Esophagus squamous epithelium (tissue), 5 donors: ENCODE measurements around the gene GPR146. TPM values are rescaled to one million over a fixed set of nuclear protein-coding genes. Genes with fewer than 3 reads are reported as not detected.

Experiments
- DNase-seq: peaks from one replicate; lab custom pipeline; 2025; lab: John Stamatoyannopoulos, UW
- H3K27ac ChIP-seq, 4 donors: fragments of 200-600 bp; sonication (generic); one replicate each; pipeline ENCODE4 v1.5.1; 2016 to 2019; ENCODE audit warnings: mild to moderate bottlenecking in 1 of 4
- H3K27me3 ChIP-seq, 4 donors: fragments of 200-600 bp; sonication (generic); 1 replicate in 3 of 4; 2 replicates in 1 of 4; pipeline versions ENCODE4 v1.5.1 to v1.6.0; 2017 to 2021; ENCODE audit warnings: antibody characterized with exemption in 1 of 4
- H3K36me3 ChIP-seq, 3 donors: fragments of 200-600 bp; sonication (generic); one replicate each; pipeline ENCODE4 v1.5.1; 2016 to 2019
- H3K4me1 ChIP-seq, 3 donors: fragments of 200-600 bp; sonication (generic); one replicate each; pipeline ENCODE4 v1.5.1; 2017 to 2019
- H3K4me3 ChIP-seq, 4 donors: fragments of 200-600 bp; sonication (generic); 1 replicate in 3 of 4; 2 replicates in 1 of 4; pipeline ENCODE4 v1.5.1; 2016 to 2019; ENCODE audit warnings: mild to moderate bottlenecking in 2 of 4, moderate library complexity in 1 of 4
- H3K9me3 ChIP-seq, 3 donors: fragments of 200-600 bp; sonication (generic); one replicate each; pipeline ENCODE4 v1.5.1; 2016 to 2019
- POLR2A ChIP-seq, 4 donors: fragments of 450-650 bp; IDR thresholded peaks; one replicate each; pipeline ENCODE4 v1.6.1; 2017; ENCODE audit warnings: antibody characterized with exemption in 4 of 4, mild to moderate bottlenecking in 4 of 4, moderate library complexity in 3 of 4
- WGBS, 2 donors: methylation state at CpG; one replicate each; pipeline ENCODE4 v1.1.5; 2018; 5-methylcytosine and 5-hydroxymethylcytosine counted together
- intact Hi-C: fragments of 100-400 bp; cut with DNase I; formaldehyde crosslinking; loops from one replicate; pipeline ENCODE4 v1.15.0; 2022
- total RNA-seq, 4 donors: library from RNA; depleted of rRNA; stranded (reverse); fragments of >200 nt; gene quantifications; one replicate each; pipeline ENCODE4 v1.1.0, GENCODE V29; 2016
- TF ChIP-seq, protein P1 (sequence below), 6 experiments: fragments of 450-650 bp in 4 of 6; fragments of 200-600 bp in 2 of 6; sonication (generic) in 2 of 6; IDR thresholded peaks; one replicate each; pipeline ENCODE4 v1.5.1; 2016 to 2019; ENCODE audit warnings: antibody characterized with exemption in 6 of 6, mild to moderate bottlenecking in 4 of 6, moderate library complexity in 4 of 6
- donor health status: DM: yes; HTN: yes; CAD: no.

GPR146 gene
- total RNA-seq, 4 donors from 2014 or later, result 1.1 to 12.8 (median 3.5) TPM

GRCh38 chr7:1009747-1010146 lies 34.6 kb upstream of the GPR146 start:
- intact Hi-C loops, result no loop called here
- H3K36me3 ChIP-seq, result peaks cover 0 to 43% (median 0%) of the 10 kb centered on the region in 3 donors

GRCh38 chr7:1010226-1010625 lies 34.1 kb upstream of the GPR146 start:
- Histone ChIP-seq H3K27ac (no peak overlapping the region), H3K4me1 (peaks cover 5 to 41% (median 12%) of the 10 kb centered on the region in 3 donors), H3K36me3 (peaks cover 0 to 41% (median 0%) of the 10 kb centered on the region in 3 donors), H3K4me3 (no peak overlapping the region), H3K9me3 (no peaks in the 10 kb centered on the region), H3K27me3 (no peaks in the 10 kb centered on the region)
- intact Hi-C loops, result no loop called here
- no CpG with 5 or more reads among the region's 13 CpGs for WGBS, 2 donors
- DNase-seq, result no peak
- TF ChIP-seq, protein P1, sequence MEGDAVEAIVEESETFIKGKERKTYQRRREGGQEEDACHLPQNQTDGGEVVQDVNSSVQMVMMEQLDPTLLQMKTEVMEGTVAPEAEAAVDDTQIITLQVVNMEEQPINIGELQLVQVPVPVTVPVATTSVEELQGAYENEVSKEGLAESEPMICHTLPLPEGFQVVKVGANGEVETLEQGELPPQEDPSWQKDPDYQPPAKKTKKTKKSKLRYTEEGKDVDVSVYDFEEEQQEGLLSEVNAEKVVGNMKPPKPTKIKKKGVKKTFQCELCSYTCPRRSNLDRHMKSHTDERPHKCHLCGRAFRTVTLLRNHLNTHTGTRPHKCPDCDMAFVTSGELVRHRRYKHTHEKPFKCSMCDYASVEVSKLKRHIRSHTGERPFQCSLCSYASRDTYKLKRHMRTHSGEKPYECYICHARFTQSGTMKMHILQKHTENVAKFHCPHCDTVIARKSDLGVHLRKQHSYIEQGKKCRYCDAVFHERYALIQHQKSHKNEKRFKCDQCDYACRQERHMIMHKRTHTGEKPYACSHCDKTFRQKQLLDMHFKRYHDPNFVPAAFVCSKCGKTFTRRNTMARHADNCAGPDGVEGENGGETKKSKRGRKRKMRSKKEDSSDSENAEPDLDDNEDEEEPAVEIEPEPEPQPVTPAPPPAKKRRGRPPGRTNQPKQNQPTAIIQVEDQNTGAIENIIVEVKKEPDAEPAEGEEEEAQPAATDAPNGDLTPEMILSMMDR (IDR thresholded peaks at IDR 0.05), result no peak
- no peak for TF ChIP-seq POLR2A (IDR thresholded peaks at IDR 0.05)

More at GRCh38 chr7:1009747-1010146, 34.6 kb upstream of the GPR146 start:
- WGBS, 2 donors, result 87 to 89% methylated on average over 6 to 7 of the region's 22 CpGs
- no peak for DNase-seq
- H3K4me3 ChIP-seq, result no peak overlapping the region
- H3K27ac ChIP-seq, result no peak overlapping the region
- no peaks in the 10 kb centered on the region for H3K9me3 ChIP-seq
- H3K4me1 ChIP-seq, result peaks cover 5 to 36% (median 8%) of the 10 kb centered on the region in 3 donors
- TF ChIP-seq, protein P1 (IDR thresholded peaks at IDR 0.05), result no peak
- no peak for TF ChIP-seq POLR2A (IDR thresholded peaks at IDR 0.05)
- no peaks in the 10 kb centered on the region for H3K27me3 ChIP-seq

DNA sequence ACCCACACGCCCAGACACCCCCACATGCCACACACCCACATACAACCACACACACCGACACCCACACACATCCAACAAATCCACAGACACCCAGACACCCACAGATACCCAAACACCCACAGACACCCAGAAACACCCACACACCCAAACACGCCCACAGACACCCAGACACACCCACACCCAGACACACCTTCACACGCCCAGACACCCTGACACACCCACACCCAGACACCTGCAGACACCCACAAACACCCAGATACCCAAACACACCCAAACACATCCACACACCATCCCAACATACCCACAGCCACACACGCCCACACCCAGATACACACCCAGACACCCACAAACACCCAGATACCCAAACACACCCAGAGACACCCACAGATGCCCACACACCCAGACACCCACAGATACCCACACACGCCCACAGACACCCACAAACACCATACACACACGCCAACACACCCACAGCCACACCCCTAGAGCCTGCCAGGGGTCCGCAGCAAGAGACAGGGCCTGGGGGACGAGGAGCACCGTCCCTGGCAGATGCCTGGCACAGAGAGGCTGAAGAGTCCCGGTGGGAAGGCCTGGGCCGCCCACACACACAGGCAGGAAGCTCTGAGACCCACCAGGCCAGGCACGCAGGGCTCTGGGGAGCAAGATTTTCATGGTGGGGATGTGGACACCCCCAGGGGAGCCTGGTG lies 32.9 kb upstream of the GPR146 start:
- H3K4me1 ChIP-seq, result peaks cover 5 to 44% (median 13%) of the 10 kb centered on the region in 3 donors
- 57 to 60% methylated on average over 2 of the region's 13 CpGs for WGBS, 2 donors
- H3K27me3 ChIP-seq, result no peaks in the 10 kb centered on the region
- intact Hi-C loops, result no loop called here
- TF ChIP-seq, protein P1 (IDR thresholded peaks at IDR 0.05), result no peak
- no peak for TF ChIP-seq POLR2A (IDR thresholded peaks at IDR 0.05)
- no peak for DNase-seq
- H3K27ac ChIP-seq, result no peak overlapping the region
- no peak overlapping the region for H3K4me3 ChIP-seq
- H3K9me3 ChIP-seq, result no peaks in the 10 kb centered on the region
- peaks cover 0 to 37% (median 0%) of the 10 kb centered on the region in 3 donors for H3K36me3 ChIP-seq

DNA sequence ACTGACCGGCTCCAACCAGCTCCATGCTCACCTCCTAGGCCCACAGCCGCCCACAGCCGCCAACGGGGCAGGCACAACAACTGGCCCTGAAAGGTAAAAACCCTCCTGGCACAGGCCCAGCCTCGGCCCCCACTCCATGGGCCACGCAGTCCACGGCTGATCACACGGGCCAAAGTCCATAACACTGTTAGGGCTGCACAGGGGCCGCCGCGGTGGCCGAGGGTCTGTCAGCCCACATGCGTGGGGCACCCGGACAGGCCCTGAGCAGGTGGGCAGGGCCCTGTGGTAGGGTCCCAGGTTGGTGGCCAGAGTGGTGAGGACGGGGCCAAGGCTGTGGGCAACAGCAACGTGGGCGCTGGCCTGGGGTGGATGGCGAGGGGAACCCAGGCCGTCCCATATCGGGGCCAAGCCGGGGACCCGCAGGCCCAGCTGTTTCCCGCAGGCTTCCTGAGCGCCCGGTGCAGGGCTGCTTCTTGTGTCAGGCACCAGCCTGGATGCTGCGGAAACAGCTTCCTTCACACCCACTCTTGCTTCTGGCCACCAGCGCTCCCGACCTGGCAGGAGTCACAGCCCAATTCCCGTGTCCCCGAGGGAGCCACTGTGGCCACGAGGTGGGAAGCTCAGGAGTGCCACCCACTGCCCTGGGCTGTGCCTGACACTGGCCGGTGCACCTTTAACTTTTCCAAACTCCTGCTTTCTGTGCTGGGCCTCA lies 32.2 kb upstream of the GPR146 start:
- no peak overlapping the region for H3K4me3 ChIP-seq
- H3K4me1 ChIP-seq, result peaks cover 5 to 44% (median 13%) of the 10 kb centered on the region in 3 donors
- TF ChIP-seq, protein P1 (IDR thresholded peaks at IDR 0.05), result no peak
- no peak for TF ChIP-seq POLR2A (IDR thresholded peaks at IDR 0.05)
- WGBS, 2 donors, result 80% methylated on average over 1 of the region's 32 CpGs; no CpG with 5 or more reads in 1 of the 2 donors
- no peaks in the 10 kb centered on the region for H3K9me3 ChIP-seq
- H3K27me3 ChIP-seq, result no peaks in the 10 kb centered on the region
- peaks cover 0 to 31% (median 0%) of the 10 kb centered on the region in 3 donors for H3K36me3 ChIP-seq
- intact Hi-C loops, result no loop called here
- no peak overlapping the region for H3K27ac ChIP-seq
- DNase-seq, result no peak

DNA sequence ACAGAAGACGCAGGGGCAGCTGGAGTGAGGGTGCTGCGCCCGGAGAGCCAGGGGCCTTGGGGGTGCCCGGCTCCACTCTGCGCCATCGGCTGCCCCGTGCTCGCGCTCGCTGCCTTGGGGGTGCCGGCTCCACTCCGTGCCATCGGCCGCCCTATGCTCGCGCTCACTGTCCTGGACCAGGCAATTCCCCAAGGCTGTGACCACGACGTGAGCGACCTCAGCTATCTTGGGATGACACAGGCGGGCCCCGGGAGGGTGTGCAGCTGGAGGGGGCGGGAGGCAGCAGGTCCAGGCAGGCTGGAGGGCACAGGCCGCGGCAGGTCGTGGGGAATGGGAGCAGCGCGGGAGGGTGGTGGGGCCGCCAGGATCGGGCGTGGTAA lies 31.6 kb upstream of the GPR146 start:
- Histone ChIP-seq H3K4me1 (peaks cover 5 to 44% (median 13%) of the 10 kb centered on the region in 3 donors), H3K27me3 (no peaks in the 10 kb centered on the region), H3K4me3 (no peak overlapping the region), H3K36me3 (peaks cover 0 to 31% (median 0%) of the 10 kb centered on the region in 3 donors), H3K9me3 (no peaks in the 10 kb centered on the region), H3K27ac (no peak overlapping the region)
- no peak for DNase-seq
- 45 to 66% methylated on average over 8 to 11 of the region's 30 CpGs for WGBS, 2 donors
- intact Hi-C loops, result no loop called here
- no peak for TF ChIP-seq POLR2A (IDR thresholded peaks at IDR 0.05)
- TF ChIP-seq, protein P1 (IDR thresholded peaks at IDR 0.05), result no peak
